Left cardiac atrium (tissue), 4 donors: Measurements from ENCODE around the gene MYOM3. TPM values are rescaled to one million over a fixed set of nuclear protein-coding genes. Genes with fewer than 3 reads are reported as not detected.
"Not testable (repeated sequence)": the region's sequence is repeated elsewhere in the genome, so short reads cannot be mapped to it uniquely, and the experiment has no call there.

Experiments
- ATAC-seq, 2 donors: fragments of 200-7000 bp; cut with Tn5 transposase; one replicate each; pipeline ENCODE4 v1.9.1; 2020; ENCODE audit warnings: mild to moderate bottlenecking in 2 of 2, moderate library complexity in 2 of 2
- DNase-seq: peaks from one replicate; pipeline ENCODE4 v3.0.0-alpha.2; 2020
- intact Hi-C, 2 donors: fragments of 100-400 bp; cut with DNase I; formaldehyde crosslinking; loops; one replicate each; pipeline versions ENCODE4 v1.14.1 to v1.15.1; 2022 to 2023
- total RNA-seq, 2 donors: library from RNA; stranded (reverse); fragmentation: NEBNext Ultra II Directional; extraction: Animal tissue kit (Norgen Biotek cat#: 25700); gene quantifications; one replicate each; pipeline ENCODE4 v1.2.1, GENCODE V29; 2021
- donor health status: DM: no; HTN: yes; CAD: no.
- donor health status: DM: no; HTN: yes; CAD: no; lungs with severe emphysema.
- donor health status: DM: yes; HTN: yes; CAD: no.
- donor health status: Dilated cardiomyopathy.

The MYOM3 gene
- total RNA-seq, 2 donors from 2014 or later, result 160 to 224 TPM

- ATAC-seq (no peak), DNase-seq (no peak)
- intact Hi-C loops, result loop anchor here (2.0 to 10.0 kb wide), 2 partner anchors 42 to 66 kb away; partner anchors contain the start of gene PNRC2 (in 1 of the 2)
Measured at GRCh38 chr1:24020470-24020869, 91.5 kb downstream of the MYOM3 start.

GRCh38 chr1:24020025-24020424 is 91.9 kb downstream of the MYOM3 start:
- peak; percentile 23 to 30 for ATAC-seq
- intact Hi-C loops, result loop anchor here (2.0 to 10.0 kb wide), 2 partner anchors 41 to 65 kb away; partner anchors contain the start of gene PNRC2 (in 1 of the 2)

GRCh38 chr1:24018611-24019580 is 93.0 kb downstream of the MYOM3 start:
- ATAC-seq, result peak; percentile 91 to 94
- DNase-seq, result peak; percentile 97
- intact Hi-C loops, result no loop called here

More at GRCh38 chr1:24020025-24020424, 91.9 kb downstream of the MYOM3 start:
- peak; percentile 39 for DNase-seq

GRCh38 chr1:24015221-24016210 is 96.4 kb downstream of the MYOM3 start:
- intact Hi-C loops, result no loop called here
- no peak for DNase-seq
- ATAC-seq, result peak; percentile 15

GRCh38 chr1:24012878-24013277 is 99.1 kb downstream of the MYOM3 start:
- ATAC-seq, intact Hi-C loops, DNase-seq: not testable (repeated sequence)

- no peak for DNase-seq
- no peak for ATAC-seq
- intact Hi-C loops, result no loop called here
Measured at GRCh38 chr1:24010650-24011049, 101.3 kb downstream of the MYOM3 start.

- intact Hi-C loops, result no loop called here
- no peak for ATAC-seq
- DNase-seq, result no peak
Measured at GRCh38 chr1:24009406-24009805, 102.5 kb downstream of the MYOM3 start.

- peak in 1 of 2 donors; percentile 41 for ATAC-seq
- intact Hi-C loops, DNase-seq: not testable (repeated sequence)
Measured at GRCh38 chr1:24008574-24009184, 103.3 kb downstream of the MYOM3 start.

- ATAC-seq, result no peak
- DNase-seq, result no peak
- intact Hi-C loops, result no loop called here
Measured at GRCh38 chr1:24007079-24007478, 104.9 kb downstream of the MYOM3 start.

Other genes with a start within 250 kb of the MYOM3 start
- 10 to 100 TPM; 17.0 to 19.9 TPM for gene FUCA1, start 243.8 kb downstream of the MYOM3 start, total RNA-seq
- gene CNR2, start 198.8 kb downstream of the MYOM3 start, total RNA-seq, result not detected
- gene PNRC2, start 152.3 kb downstream of the MYOM3 start, total RNA-seq, result 10 to 100 TPM; 84.2 to 89.2 TPM
- 10 to 100 TPM; 49.5 to 59.3 TPM for gene SRSF10, start 131.8 kb downstream of the MYOM3 start, total RNA-seq
- under 1 TPM; 0.09 to 0.26 TPM for gene IL22RA1, start 31.0 kb upstream of the MYOM3 start, total RNA-seq
- 1 to 10 TPM; 4.0 to 5.9 TPM for gene IFNLR1, start 75.2 kb upstream of the MYOM3 start, total RNA-seq
- under 1 TPM in 1 of 2 donors, not detected in 1; 0.26 TPM for gene GRHL3, start 207.2 kb upstream of the MYOM3 start, total RNA-seq